ENCODE measurements around the gene XAB2.

The XAB2 gene

GRCh38 chr19:7629347-7630054 is at the start of gene XAB2, which contains the start of gene PET100:
TSS of gene XAB2 (minus strand) at chr19:7629545. CDS start at chr19:7629527, 18 bp downstream.
TSS of gene PET100 (plus strand) at chr19:7629793. CDS start at chr19:7629834, 41 bp downstream.
- DNase-seq, result peak; percentile 94 to 98

GRCh38 chr19:7677669-7678311 is 48.4 kb upstream of the XAB2 start:
- DNase-seq, result no peak

GRCh38 chr19:7676854-7677253 is 47.5 kb upstream of the XAB2 start, which contains the start of gene MCEMP1:
TSS of gene MCEMP1 (plus strand) at chr19:7677090. CDS start at chr19:7677121, 31 bp downstream.
- DNase-seq, result no peak

- no peak for DNase-seq
These were observed 47.0 kb upstream of the XAB2 start for GRCh38 chr19:7676376-7676775.

GRCh38 chr19:7674010-7675005 is 45.0 kb upstream of the XAB2 start:
- peak in 1 of 2 experiments; percentile 38 for DNase-seq

GRCh38 chr19:7672522-7672921 is 43.2 kb upstream of the XAB2 start:
- DNase-seq, result no peak

GRCh38 chr19:7670790-7671189 is 41.4 kb upstream of the XAB2 start:
- DNase-seq, result no peak

GRCh38 chr19:7670150-7670783 is 40.9 kb upstream of the XAB2 start:
- no peak for DNase-seq

GRCh38 chr19:7669641-7670040 is 40.3 kb upstream of the XAB2 start:
- DNase-seq, result no peak

GRCh38 chr19:7668842-7669241 is 39.5 kb upstream of the XAB2 start, which contains the start of gene RETN:
TSS of gene RETN (plus strand) at chr19:7669049. CDS start at chr19:7669327, 278 bp downstream.
- DNase-seq, result no peak

GRCh38 chr19:7665076-7665475 is 35.7 kb upstream of the XAB2 start:
- no peak for DNase-seq

GRCh38 chr19:7663706-7664105 is 34.4 kb upstream of the XAB2 start:
- no peak for DNase-seq

GRCh38 chr19:7662657-7663056 is 33.3 kb upstream of the XAB2 start:
- no peak for DNase-seq

GRCh38 chr19:7661744-7662538 is 32.6 kb upstream of the XAB2 start:
- no peak for DNase-seq

- DNase-seq, result no peak
These were observed 28.9 kb upstream of the XAB2 start for GRCh38 chr19:7658219-7658686.

- no peak for DNase-seq
These were observed 27.9 kb upstream of the XAB2 start for GRCh38 chr19:7657131-7657751.

GRCh38 chr19:7655581-7655980 is 26.2 kb upstream of the XAB2 start:
- DNase-seq, result no peak

- DNase-seq, result no peak
These were observed 25.1 kb upstream of the XAB2 start for GRCh38 chr19:7654401-7654800.

GRCh38 chr19:7652061-7652641 is 22.8 kb upstream of the XAB2 start:
- DNase-seq, result peak in 1 of 2 experiments; percentile 59

- no peak for DNase-seq
These were observed 20.8 kb upstream of the XAB2 start for GRCh38 chr19:7650148-7650547.

Data from SW 1271 (cell line).